K562 (cell line): ENCODE results near the gene UBE2Q1. TPM values are rescaled to one million over a fixed set of nuclear protein-coding genes. Genes with fewer than 3 reads are reported as not detected.

ENCODE experiments used
- ATAC-seq: fragments of 200-7000 bp; cut with Tn5 transposase; 3 replicates; pipeline ENCODE4 v1.9.1; 2020; ENCODE audit warnings: moderate library complexity
- BruUV-seq: library from RNA; stranded (reverse); fragments of 400-500 nt; replicated peaks from 2 replicates; lab custom pipeline; 2021; lab: Mats Ljungman, UMichigan
- CTCF ChIA-PET: fragments of 300-600 bp; formaldehyde crosslinking; extraction: SDS; loops from one replicate; lab custom pipeline; 2021; ENCODE audit warnings: low intra/inter-chr PET ratio; lab: Yijun Ruan, JAX
- POLR2A ChIA-PET: fragments of 300-600, 350-650 bp; sonication (Branson Sonifier 250); formaldehyde crosslinking; extraction: SDS; loops from one replicate; lab custom pipeline; 2021; ENCODE audit warnings: antibody characterized with exemption, inconsistent platforms; lab: Yijun Ruan, JAX
- DNase-seq, 4 experiments: peaks; one replicate each; pipeline versions ENCODE4 v3.0.0 to v3.0.0-alpha.2; 2011 to 2018; ENCODE audit warnings: low spot score in 3 of 4, mixed read lengths in 3 of 4; ENCODE audit errors: extremely low read depth in 1 of 4
- FAIRE-seq: peaks from 2 replicates; lab custom pipeline; 2011; peaks lifted over from hg19 to GRCh38; lab: Jason Lieb, UNC
- H2AFZ ChIP-seq: 2 replicates; pipeline ENCODE4 v1.6.0; 2011; ENCODE audit warnings: low read depth, low read length, control low read depth, inconsistent platforms
- H3K27ac ChIP-seq: fragments of 200-600 bp; 3 replicates; pipeline ENCODE4 v1.8.0; 2011; ENCODE audit warnings: low read depth, mild to moderate bottlenecking, control low read depth, inconsistent platforms, low read length, moderate library complexity, mixed read lengths; ENCODE audit errors: extremely low read depth
- H3K27me3 ChIP-seq, 2 experiments: fragments of 300-600 bp in 1 of 2; 2 replicates in 1 of 2; 3 replicates in 1 of 2; pipeline versions ENCODE4 v1.6.0 to v1.8.0; 2011; ENCODE audit warnings: inconsistent platforms in 2 of 2, low read length in 2 of 2, mild to moderate bottlenecking in 1 of 2, mixed read lengths in 1 of 2, moderate library complexity in 1 of 2; ENCODE audit not compliant: control insufficient read depth in 2 of 2, insufficient read depth in 2 of 2
- H3K36me3 ChIP-seq: fragments of 300-600 bp; 3 replicates; pipeline ENCODE4 v1.8.0; 2011; ENCODE audit warnings: mild to moderate bottlenecking, low read length, inconsistent platforms; ENCODE audit not compliant: control insufficient read depth, insufficient read depth
- H3K4me1 ChIP-seq, 2 experiments: fragments of 200-600 bp in 1 of 2; replicated peaks in 1 of 2; 2 replicates in 1 of 2; 3 replicates in 1 of 2; pipeline versions ENCODE4 v1.5.1 to v1.8.0; 2011; ENCODE audit warnings: inconsistent platforms in 2 of 2, low read length in 2 of 2, mild to moderate bottlenecking in 1 of 2, mixed read lengths in 1 of 2, moderate library complexity in 1 of 2; ENCODE audit not compliant: control insufficient read depth in 2 of 2, insufficient read depth in 2 of 2
- H3K4me2 ChIP-seq: 2 replicates; pipeline ENCODE4 v1.6.1; 2011; ENCODE audit warnings: low read length, control low read depth, inconsistent platforms, mixed read lengths; ENCODE audit not compliant: insufficient read depth
- H3K4me3 ChIP-seq: fragments of 200-600 bp; sonication (generic), shearing (Covaris generic); 2 replicates; pipeline ENCODE4 v1.5.1; 2016; ENCODE audit warnings: control low read depth, inconsistent platforms
- H3K79me2 ChIP-seq: fragments of 200-600 bp; 3 replicates; pipeline ENCODE4 v1.8.0; 2011; ENCODE audit warnings: low read length, inconsistent platforms; ENCODE audit not compliant: control insufficient read depth, insufficient read depth
- H3K9ac ChIP-seq, 2 experiments: 2 replicates each; pipeline versions ENCODE4 v1.6.0 to v1.6.1; 2011; ENCODE audit warnings: low read depth in 2 of 2, low read length in 2 of 2, control low read depth in 1 of 2, inconsistent platforms in 1 of 2, mild to moderate bottlenecking in 1 of 2, mixed read lengths in 1 of 2; ENCODE audit not compliant: insufficient read depth in 1 of 2
- H3K9me1 ChIP-seq: one replicate; pipeline ENCODE4 v1.6.0; 2011; ENCODE audit warnings: inconsistent platforms, mild to moderate bottlenecking, low read length, moderate library complexity; ENCODE audit not compliant: control insufficient read depth, insufficient read depth
- H3K9me3 ChIP-seq: replicated peaks from 2 replicates; pipeline ENCODE4 v1.5.1; 2011; ENCODE audit warnings: low read depth, low read length, inconsistent platforms; ENCODE audit not compliant: control insufficient read depth, insufficient read depth
- H4K20me1 ChIP-seq: replicated peaks from 2 replicates; pipeline ENCODE4 v1.6.1; 2011; ENCODE audit warnings: low read length, inconsistent platforms, mixed read lengths; ENCODE audit not compliant: control insufficient read depth, insufficient read depth
- CHD2 ChIP-seq: IDR thresholded peaks from 2 replicates; pipeline ENCODE4 v1.6.1; 2011; ENCODE audit warnings: low read depth, low read length
- FOS ChIP-seq: IDR thresholded peaks from 3 replicates; pipeline ENCODE4 v1.6.1; 2011; ENCODE audit not compliant: insufficient read length; ENCODE audit errors: extremely low read depth
- MBD1 ChIP-seq: fragments of 250-450 bp; sonication (Bioruptor Pico); IDR thresholded peaks from 2 replicates; pipeline ENCODE4 v1.8.0; 2022; ENCODE audit warnings: inconsistent platforms
- OTX1 ChIP-seq: fragments of 450-650 bp; formaldehyde crosslinking; IDR thresholded peaks from 2 replicates; pipeline ENCODE4 v1.4.0; 2022; ENCODE audit warnings: mild to moderate bottlenecking
- RHOXF2B ChIP-seq: fragments of 250-450 bp; sonication (Bioruptor Pico); conservative IDR thresholded peaks from 2 replicates; pipeline ENCODE4 v1.5.1; 2021
- ZNF707 ChIP-seq: fragments of 250-450 bp; sonication (Bioruptor Pico); conservative IDR thresholded peaks from 2 replicates; pipeline ENCODE4 v1.8.0; 2022; ENCODE audit warnings: inconsistent platforms, mild to moderate bottlenecking, moderate library complexity
- ZNF764 ChIP-seq: fragments of 250-450 bp; sonication (Bioruptor Pico); IDR thresholded peaks from 2 replicates; pipeline ENCODE4 v1.4.0; 2020; ENCODE audit warnings: low read depth, mild to moderate bottlenecking, moderate library complexity
- WGBS: fragments of 100-300 bp; shearing (Covaris generic); methylation state at CpG from one replicate; pipeline ENCODE4 v1.1.6; 2016; ENCODE audit warnings: low coverage, mixed read lengths; ENCODE audit not compliant: insufficient coverage; ENCODE audit errors: missing lambda C conversion rate; 5-methylcytosine and 5-hydroxymethylcytosine counted together
- in situ Hi-C: fragments of 300-500 bp; cut with MboI; formaldehyde crosslinking; loops from 4 replicates; pipeline ENCODE4 v1.15.0; 2018; ENCODE audit warnings: inconsistent platforms, mixed read lengths
- intact Hi-C: fragments of 100-400 bp; cut with micrococcal nuclease; formaldehyde crosslinking; loops from 2 replicates; pipeline ENCODE4 v1.14.2; 2022
- polyA plus RNA-seq, 8 experiments: library from polyadenylated mRNA; depleted of rRNA in 4 of 8; stranded (reverse) in 5 of 8; unstranded in 3 of 8; fragments of >200 nt; fragmentation: Nextera tagmentation in 2 of 8; fragmentation: Illumina TruSeq in 1 of 8; extraction: Ambion mirVana in 2 of 8; extraction: Trizol in 1 of 8; gene quantifications; 2 replicates each; pipeline versions ENCODE4 v1.2.1 to v1.2.3, GENCODE V29; 2011 to 2014; ENCODE audit warnings: inconsistent platforms in 1 of 8, missing spikeins in 1 of 8
- total RNA-seq, 7 experiments: library from RNA; depleted of rRNA in 6 of 7; stranded (reverse); fragments of >200 nt in 6 of 7; fragmentation: Illumina TruSeq in 2 of 7; extraction: Trizol in 2 of 7; gene quantifications; 2 replicates each; pipeline versions ENCODE4 v1.2.1 to v1.2.3, GENCODE V29; 2011 to 2021; ENCODE audit warnings: low replicate concordance in 1 of 7
- TF ChIP-seq, protein P1 (sequence below): fragments of 250-450 bp; sonication (Bioruptor Pico); IDR thresholded peaks from 2 replicates; pipeline ENCODE4 v1.8.0; 2022; ENCODE audit warnings: moderate library complexity, mild to moderate bottlenecking, inconsistent platforms
- TF ChIP-seq, protein P2 (sequence below): fragments of 450-650 bp; formaldehyde crosslinking; IDR thresholded peaks from 2 replicates; pipeline ENCODE4 v1.4.0; 2022; ENCODE audit warnings: mild to moderate bottlenecking, moderate library complexity

UBE2Q1 gene
- total and polyA plus RNA-seq, 9 of the 15 experiments (the other 6 are each of a cell fraction or from before 2014, with no cell fraction given): 8.0 to 58.8 (median 27.6) TPM

DNA sequence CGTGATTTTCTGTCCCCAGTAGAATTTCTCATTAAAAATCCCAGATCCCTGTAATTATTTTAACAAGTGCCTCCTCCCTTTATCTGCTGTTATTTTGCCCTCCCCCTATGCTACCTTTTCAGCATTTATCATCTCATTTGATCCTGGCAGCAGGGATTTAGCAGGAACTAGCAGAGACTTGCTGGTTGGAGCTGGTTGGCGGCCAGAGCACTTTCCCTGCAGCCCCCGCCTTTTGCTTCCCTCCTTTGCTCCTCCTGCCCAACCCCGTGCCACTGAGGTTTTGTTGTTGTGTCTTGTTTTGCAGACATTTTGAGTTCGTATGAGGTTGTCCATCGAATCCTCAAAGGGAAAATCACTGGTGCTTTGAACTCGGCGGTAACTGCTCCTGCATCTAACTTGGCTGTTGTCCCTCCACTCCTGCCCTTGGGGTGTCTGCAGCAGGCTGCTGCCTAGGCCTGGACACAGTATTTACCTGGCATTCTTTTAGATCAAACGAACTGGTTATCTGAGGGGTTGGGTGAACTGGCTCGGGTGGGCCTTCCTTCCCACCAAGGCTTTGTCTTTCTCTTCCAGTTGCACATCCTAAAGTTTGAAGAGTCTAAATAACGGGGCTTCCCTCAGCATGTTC is 11.2 kb downstream of the UBE2Q1 start:
- Histone ChIP-seq H3K9me1 (no peaks in the 10 kb centered on the region), H2AFZ (no peak overlapping the region), H4K20me1 (peaks cover 16% of the 10 kb centered on the region; the same call in 1 of the 2 replicates), H3K4me3 (no peak overlapping the region), H3K36me3 (peaks cover 38% of the 10 kb centered on the region), H3K27me3 (peaks cover 14 to 27% of the 10 kb centered on the region in 2 experiments), H3K27ac (no peak overlapping the region), H3K4me1 (no peaks in the 10 kb centered on the region; a peak in 2 of 5 replicates), H3K79me2 (no peaks in the 10 kb centered on the region), H3K4me2 (no peak overlapping the region), H3K9ac (no peak overlapping the region; a peak in 1 of 4 replicates), H3K9me3 (no peaks in the 10 kb centered on the region)
- in situ Hi-C loops: loop anchor here (5.0 kb wide), 1 partner anchor 200 kb away; no protein-coding TSS in a partner anchor
- BruUV-seq: no TSS peak
- ATAC-seq (no peak), FAIRE-seq (no peak), DNase-seq (no peak)
- TF ChIP-seq FOS: no peak
- TF ChIP-seq, protein P1, sequence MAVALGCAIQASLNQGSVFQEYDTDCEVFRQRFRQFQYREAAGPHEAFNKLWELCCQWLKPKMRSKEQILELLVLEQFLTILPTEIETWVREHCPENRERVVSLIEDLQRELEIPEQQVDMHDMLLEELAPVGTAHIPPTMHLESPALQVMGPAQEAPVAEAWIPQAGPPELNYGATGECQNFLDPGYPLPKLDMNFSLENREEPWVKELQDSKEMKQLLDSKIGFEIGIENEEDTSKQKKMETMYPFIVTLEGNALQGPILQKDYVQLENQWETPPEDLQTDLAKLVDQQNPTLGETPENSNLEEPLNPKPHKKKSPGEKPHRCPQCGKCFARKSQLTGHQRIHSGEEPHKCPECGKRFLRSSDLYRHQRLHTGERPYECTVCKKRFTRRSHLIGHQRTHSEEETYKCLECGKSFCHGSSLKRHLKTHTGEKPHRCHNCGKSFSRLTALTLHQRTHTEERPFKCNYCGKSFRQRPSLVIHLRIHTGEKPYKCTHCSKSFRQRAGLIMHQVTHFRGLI (CRISPR knock-in tag): no peak
- TF ChIP-seq OTX1 (CRISPR knock-in tag): no peak
- TF ChIP-seq CHD2: no peak
- TF ChIP-seq ZNF764: no peak
- no peak for TF ChIP-seq RHOXF2B (CRISPR knock-in tag)
- TF ChIP-seq ZNF707 (CRISPR knock-in tag): no peak
- TF ChIP-seq MBD1 (CRISPR knock-in tag): no peak
- TF ChIP-seq, protein P2, sequence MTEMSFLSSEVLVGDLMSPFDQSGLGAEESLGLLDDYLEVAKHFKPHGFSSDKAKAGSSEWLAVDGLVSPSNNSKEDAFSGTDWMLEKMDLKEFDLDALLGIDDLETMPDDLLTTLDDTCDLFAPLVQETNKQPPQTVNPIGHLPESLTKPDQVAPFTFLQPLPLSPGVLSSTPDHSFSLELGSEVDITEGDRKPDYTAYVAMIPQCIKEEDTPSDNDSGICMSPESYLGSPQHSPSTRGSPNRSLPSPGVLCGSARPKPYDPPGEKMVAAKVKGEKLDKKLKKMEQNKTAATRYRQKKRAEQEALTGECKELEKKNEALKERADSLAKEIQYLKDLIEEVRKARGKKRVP (CRISPR knock-in tag): no peak
- intact Hi-C loops: loop anchor here (2.0 kb wide), 1 partner anchor 198 kb away; no protein-coding TSS in a partner anchor
- WGBS: 36% methylated on average over 11 of the region's 11 CpGs
- ChIA-PET CTCF (interaction anchor here (0.6 to 3.4 kb wide), 3 partner anchors 62 to 199 kb away, joined by 3 to 45 read pairs (median 4); no protein-coding TSS in a partner anchor), POLR2A (interaction anchor here (0.5 to 0.9 kb wide), 5 partner anchors 13 to 913 kb away, joined by 3 to 4 read pairs (median 3); partner anchors contain the start of gene PMVK)
